Activated CD4-positive, alpha-beta T cell treated with anti-CD3 and anti-CD28 coated beads, Interleukin-2, Interleukin-4, amounts not matched to agents 100 ng/mL and 50 ng/mL, durations not matched to agents 16 hours and 8 hours (primary cell): ENCODE measurements around the gene DLG2.
"Not testable (repeated sequence)": the region's sequence is repeated elsewhere in the genome, so short reads cannot be mapped to it uniquely, and the experiment has no call there.

Experiments
- DNase-seq: peaks from one replicate; pipeline ENCODE4 v3.0.0-alpha.2; 2020; ENCODE audit warnings: low spot score

Gene DLG2

DNA sequence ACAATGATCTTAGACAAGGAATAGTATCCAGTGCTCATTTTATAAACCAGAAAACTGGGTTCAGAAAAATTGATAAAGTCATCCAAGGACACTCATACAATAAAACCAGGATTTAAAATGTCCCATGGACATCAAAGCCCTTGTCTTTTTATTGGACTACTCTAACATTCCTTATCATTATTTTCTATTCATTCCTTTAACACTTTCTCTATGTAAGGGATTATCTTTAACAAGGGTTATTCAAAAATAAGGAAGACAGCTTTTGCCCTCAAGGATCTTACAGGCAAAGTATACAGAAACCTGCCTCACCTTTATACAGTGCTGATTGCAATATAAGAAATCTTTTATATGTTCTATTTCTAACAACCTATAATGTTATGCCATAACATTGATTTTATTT, 790.8 kb downstream of the DLG2 start:
- no peak for DNase-seq

DNA sequence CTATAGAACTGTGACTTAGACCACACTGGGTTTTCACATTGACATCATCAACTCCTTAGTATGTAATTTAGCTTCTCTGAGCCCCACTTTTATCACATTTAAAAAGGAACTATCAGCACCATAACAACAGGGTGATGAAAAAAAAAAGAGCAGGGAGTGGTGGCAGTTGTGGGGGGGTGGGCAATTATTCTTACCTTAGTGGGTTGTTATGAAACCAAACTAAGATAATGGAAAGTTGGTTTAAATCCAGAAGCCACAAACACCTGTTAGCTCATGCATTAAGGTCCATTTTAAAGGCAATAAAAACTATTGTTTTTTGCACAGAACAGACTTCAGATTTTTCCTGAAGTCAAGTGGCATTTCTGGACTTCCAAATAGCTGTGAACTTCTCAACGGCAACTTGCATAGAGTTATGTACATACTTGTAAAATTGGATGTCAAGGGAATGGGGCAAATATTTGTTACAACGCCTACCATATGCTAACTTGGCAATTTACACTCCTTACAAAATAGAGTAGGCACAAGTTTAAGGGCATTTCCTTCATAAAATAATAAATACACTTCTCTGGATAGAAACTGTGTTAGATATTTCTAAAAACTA, 793.6 kb downstream of the DLG2 start:
- DNase-seq: no peak

DNA sequence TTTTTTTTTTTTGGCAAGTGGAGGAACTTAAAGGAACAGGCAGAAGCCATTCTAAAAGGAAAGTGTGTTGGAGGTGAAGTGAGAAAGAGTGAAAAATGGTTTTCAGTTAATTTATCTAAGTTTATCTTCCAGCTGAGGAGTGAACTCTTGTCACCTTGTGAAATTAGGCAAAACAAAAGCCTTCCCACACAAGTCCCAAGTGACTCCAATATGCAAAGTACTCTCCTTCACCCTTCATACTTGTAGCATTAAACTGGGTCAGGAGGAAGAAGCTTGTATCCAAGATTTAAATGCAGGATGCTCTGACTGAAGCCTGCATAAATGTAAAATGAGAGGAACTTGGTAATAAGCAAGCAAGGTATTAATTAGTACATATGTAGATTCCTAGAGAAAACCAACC, 796.8 kb downstream of the DLG2 start:
- DNase-seq: no peak

DNA sequence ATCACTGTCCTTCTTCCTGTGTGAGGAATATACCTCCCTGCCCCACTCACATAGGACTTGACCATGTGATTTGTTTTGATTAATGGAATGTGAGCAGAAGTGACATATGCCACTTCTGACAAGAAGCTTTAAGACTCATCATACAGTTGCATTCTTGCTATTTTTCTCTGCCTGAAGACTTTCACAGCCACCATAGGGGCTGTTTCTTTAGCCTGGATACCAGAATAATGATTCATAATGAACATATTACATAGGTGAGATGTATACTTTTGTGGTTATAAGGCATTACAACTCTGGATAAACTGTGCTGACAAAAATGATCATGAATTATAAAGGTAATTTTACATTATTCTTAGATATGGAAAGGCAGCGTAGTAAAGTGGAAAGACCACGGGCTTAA, 798.0 kb downstream of the DLG2 start:
- no peak for DNase-seq

GRCh38 chr11:84828616-84829015, 798.5 kb downstream of the DLG2 start:
- DNase-seq: no peak

DNA sequence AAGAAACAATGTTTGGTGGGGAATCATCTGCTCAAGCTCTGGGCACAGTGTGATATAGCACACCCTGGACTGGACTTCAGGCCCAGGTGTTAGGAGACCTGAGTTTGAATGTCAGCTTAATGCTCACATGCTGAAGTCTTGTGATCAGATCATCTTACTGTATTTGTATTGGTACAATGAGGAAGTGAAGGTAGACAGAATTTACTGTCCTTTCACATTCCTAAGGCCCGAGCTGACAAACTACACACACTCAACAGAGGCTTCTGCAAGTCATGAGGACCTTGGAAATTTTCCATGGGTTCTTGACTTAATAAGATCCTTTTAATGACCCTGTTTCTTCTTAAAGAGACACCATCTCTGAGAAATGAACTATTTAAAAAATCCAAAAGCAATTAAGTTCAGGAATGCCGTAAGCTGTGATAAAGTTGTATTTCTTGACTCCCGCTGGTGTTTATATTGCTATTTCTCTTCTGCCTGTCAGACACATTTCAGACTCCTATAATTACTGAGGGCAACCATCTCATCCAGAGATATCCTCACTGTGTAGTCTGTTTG, 802.0 kb downstream of the DLG2 start:
- DNase-seq: no peak

GRCh38 chr11:84824624-84825023, 802.5 kb downstream of the DLG2 start:
- no peak for DNase-seq

DNA sequence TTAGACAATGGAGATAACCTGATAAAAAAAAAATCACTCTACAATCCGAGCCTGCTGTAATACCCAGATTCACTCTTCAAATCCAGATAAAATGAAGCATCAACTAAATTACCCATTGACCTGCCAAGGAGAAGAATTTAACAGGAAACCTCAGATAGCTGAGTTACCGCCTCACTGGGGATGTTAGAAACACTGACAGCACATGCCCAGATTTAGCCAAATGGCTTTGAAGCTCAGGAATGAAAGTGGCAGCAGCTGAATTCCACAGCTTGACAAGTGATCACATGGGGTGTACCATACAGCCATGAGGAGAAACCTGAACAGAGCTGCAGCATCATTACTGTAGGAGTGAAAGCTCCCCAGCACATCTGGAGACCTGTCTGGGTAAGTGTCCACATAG, 807.6 kb downstream of the DLG2 start:
- no peak for DNase-seq

DNA sequence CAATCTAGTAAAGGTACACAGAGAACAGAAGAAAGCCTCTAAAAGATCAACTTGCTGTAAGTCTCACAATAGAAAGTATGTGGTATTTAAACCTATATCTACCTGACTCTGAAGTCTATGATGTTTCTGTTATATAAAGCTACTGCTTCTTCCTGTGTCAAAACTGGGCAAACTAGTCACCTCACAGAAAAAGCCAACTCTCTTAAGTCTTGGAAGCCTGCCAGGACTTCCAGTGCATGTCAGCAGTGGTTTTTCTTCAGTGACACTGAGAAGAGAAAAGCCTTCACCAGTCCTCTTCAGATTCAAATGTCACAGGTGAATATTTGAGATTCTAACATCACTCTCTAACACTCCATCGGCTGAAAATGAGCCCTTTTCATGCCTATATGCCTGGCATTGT, 808.0 kb downstream of the DLG2 start:
- DNase-seq: no peak

GRCh38 chr11:84817998-84818397, 809.1 kb downstream of the DLG2 start:
- DNase-seq: no peak

DNA sequence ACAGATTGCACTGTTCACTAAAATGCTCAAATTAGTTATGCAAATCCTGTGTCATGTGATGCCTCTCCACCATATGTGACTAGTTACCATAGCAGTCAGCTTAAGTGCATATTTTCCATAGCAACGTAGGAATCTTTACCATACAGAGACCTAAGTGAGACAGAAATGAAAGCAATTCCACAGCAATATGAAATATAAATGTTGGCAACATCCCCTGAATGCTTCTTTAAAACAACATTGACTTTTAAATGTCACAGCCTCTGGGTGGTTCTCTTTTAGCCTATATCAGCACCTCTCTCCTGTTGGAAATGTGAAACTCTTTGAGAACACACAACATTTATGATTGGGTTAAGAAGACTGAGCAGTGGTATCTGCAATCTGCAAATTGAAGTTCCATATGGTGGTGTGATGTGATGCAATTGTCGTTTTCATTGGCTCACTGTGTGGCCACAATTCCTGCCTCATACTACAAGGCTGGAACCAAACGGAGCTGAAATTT, 814.6 kb downstream of the DLG2 start:
- DNase-seq: no peak

GRCh38 chr11:84806354-84806753, 820.8 kb downstream of the DLG2 start:
- no peak for DNase-seq

- no peak for DNase-seq
These were observed 823.1 kb downstream of the DLG2 start for GRCh38 chr11:84804041-84804440.

GRCh38 chr11:84800755-84801346, 826.3 kb downstream of the DLG2 start:
- DNase-seq: no peak

GRCh38 chr11:84799112-84799511, 828.0 kb downstream of the DLG2 start:
- DNase-seq: no peak

DNA sequence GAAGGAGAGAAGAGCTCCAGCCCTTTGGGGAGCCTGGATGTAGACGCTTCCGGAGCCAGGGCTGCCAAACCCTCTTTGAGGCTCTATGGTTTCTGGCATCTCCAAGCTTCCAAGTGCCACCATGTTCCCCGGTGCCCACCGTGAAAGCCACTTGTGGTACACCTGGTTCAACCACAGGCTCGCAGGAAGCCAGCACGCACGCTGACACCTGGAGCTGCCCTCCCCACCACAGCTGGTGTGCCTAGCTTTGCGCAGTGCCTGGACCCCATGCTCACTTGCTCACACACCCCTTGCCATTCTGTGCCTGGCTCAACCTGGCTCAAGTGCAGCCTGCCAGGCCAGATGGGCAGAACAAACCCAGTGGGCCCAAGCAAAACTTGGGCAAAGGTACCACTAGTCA, 831.4 kb downstream of the DLG2 start:
- DNase-seq: no peak

DNA sequence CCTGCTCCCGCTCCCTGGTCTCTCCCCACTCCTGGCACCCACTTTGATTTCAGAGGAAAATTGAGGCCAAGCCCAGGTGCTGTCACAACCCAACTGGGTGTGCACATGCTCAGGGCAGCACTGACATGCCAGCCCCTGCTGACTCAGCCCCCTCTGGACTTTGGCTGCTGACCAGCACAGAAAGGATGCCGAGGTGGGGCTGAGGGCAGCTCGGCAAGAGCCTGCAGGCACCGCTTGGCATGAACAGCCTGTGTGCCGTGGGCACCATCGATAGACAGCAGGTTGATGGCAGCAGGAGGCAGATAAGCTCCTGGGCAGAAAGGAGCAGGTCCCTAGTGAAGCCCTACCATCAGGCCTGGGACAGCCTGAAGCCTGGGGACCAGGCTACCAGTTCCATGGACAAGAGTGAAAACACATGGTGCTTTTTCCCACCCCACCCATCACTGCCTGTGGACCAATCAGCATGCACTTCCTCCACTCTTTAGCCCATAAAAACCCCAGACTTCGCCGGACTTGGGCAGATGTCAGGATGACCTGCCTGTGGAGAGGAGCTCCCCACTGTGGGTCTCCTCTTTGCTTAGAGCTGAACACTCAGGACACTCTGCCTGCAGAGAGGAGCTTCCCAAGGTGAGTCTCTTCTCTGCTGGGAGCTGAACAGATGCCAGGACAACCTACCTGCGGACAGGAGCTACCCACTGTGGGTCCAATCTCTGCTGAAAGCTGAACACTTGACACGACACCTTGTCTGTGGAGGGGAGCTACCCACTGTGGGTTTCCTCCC, 832.3 kb downstream of the DLG2 start:
- no peak for DNase-seq

- DNase-seq: no peak
These were observed 833.8 kb downstream of the DLG2 start for GRCh38 chr11:84793318-84793717.

- DNase-seq: no peak
These were observed 836.2 kb downstream of the DLG2 start for GRCh38 chr11:84790849-84791427.

DNA sequence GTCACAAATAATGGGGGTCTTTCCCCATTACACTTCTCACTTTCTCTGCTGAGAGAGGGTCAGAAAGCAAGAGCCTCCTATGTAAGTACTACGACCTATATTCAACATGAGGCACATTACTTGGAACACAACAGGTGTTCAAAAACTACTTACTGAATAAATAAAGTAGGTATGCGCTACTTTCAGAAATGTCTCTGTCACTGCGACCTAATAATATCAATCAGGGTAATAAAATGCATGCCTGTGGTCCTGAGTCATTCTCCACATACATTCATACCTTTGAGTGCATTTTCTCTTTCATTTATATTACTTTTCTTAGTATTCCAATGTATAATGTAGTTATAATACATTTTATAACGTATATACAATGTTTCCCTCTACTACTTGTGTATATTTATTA, 838.9 kb downstream of the DLG2 start:
- no peak for DNase-seq

GRCh38 chr11:84784158-84784557, 843.0 kb downstream of the DLG2 start:
- not testable (repeated sequence) for DNase-seq

- DNase-seq: no peak
These were observed 846.4 kb downstream of the DLG2 start for GRCh38 chr11:84780689-84781293.
